Left cardiac atrium (tissue), 4 donors: ENCODE measurements around the gene LAYN. TPM values are rescaled to one million over a fixed set of nuclear protein-coding genes. Genes with fewer than 3 reads are reported as not detected.

ENCODE experiments used
- ATAC-seq, 2 donors: fragments of 200-7000 bp; cut with Tn5 transposase; one replicate each; pipeline ENCODE4 v1.9.1; 2020; ENCODE audit warnings: mild to moderate bottlenecking in 2 of 2, moderate library complexity in 2 of 2
- DNase-seq: peaks from one replicate; pipeline ENCODE4 v3.0.0-alpha.2; 2020
- intact Hi-C, 2 donors: fragments of 100-400 bp; cut with DNase I; formaldehyde crosslinking; loops; one replicate each; pipeline versions ENCODE4 v1.14.1 to v1.15.1; 2022 to 2023
- total RNA-seq, 2 donors: library from RNA; stranded (reverse); fragmentation: NEBNext Ultra II Directional; extraction: Animal tissue kit (Norgen Biotek cat#: 25700); gene quantifications; one replicate each; pipeline ENCODE4 v1.2.1, GENCODE V29; 2021
- donor health status: DM: no; HTN: yes; CAD: no.
- donor health status: DM: no; HTN: yes; CAD: no; lungs with severe emphysema.
- donor health status: DM: yes; HTN: yes; CAD: no.
- donor health status: Dilated cardiomyopathy.

LAYN gene
- total RNA-seq, 2 donors from 2014 or later = 3.5 to 5.8 TPM

- ATAC-seq = no peak
- intact Hi-C loops = no loop called here
- no peak for DNase-seq
These were observed 42.4 kb downstream of the LAYN start for GRCh38 chr11:111582881-111583280.

DNA sequence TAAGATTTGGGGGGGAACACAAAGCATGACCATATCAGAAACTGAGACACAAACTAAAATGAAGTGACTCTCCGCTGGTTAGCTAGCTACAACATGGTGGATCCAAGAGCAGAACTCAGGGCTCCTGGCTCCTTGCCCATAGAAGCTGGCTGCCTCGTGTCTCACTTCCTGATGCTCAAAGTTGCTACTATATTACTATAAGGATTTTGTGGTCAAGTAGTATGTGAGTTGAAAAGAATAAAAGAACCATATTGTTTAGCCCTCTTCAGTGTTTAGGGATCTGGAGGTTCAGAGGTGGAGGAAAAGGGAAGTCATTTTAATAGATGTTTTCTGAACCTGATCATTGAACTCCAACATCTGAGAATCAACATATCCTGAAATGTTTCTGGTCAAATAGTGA, 44.9 kb downstream of the LAYN start:
- DNase-seq (no peak), ATAC-seq (no peak)
- intact Hi-C loops = loop anchor here in 1 of 2 donors (5.0 kb wide), 1 partner anchor 257 kb away; no protein-coding TSS in a partner anchor

DNA sequence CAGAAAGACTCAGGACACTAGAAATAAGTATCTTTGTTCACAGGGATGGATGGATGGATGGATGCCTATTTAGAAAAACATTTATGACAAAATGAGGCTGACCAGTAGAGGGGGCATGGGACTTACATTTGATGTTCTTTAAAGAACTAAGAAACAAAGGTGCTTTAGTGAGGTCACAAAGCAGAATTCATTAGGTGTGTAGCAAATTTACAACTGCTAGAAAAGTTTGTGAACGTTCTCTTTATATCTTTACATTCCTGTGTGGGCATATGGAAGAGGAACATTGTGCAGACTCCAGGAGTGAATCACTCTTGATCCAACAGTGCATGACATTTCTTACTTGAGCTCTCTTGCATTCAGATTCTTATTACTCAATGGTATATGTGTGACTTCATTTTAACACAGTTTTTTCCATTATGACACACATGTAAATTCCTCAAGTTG, 45.9 kb downstream of the LAYN start:
- ATAC-seq = peak; percentile 37 to 44
- DNase-seq = no peak
- intact Hi-C loops = loop anchor here in 1 of 2 donors (5.0 kb wide), 1 partner anchor 256 kb away; no protein-coding TSS in a partner anchor

DNA sequence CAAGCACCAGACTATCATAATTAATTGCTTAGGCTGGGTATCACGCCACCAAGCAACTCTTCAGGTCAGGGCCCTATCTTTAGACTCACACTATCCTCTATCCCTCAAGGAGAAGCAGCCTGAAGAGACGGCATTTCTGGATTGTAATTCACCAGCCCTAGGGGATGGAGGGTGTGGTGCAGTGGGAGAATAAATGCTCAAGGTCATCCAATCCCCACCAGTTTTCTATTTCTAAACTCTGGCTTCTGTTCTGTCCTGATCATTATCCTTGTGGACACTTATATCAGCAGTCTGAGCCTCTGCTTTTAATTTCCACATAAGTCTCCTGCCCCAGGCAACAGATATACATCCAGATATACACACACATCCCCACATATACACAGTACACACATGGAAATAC, 48.6 kb downstream of the LAYN start:
- intact Hi-C loops = loop anchor here in 1 of 2 donors (5.0 kb wide), 1 partner anchor 253 kb away; no protein-coding TSS in a partner anchor
- no peak for ATAC-seq
- DNase-seq = no peak

DNA sequence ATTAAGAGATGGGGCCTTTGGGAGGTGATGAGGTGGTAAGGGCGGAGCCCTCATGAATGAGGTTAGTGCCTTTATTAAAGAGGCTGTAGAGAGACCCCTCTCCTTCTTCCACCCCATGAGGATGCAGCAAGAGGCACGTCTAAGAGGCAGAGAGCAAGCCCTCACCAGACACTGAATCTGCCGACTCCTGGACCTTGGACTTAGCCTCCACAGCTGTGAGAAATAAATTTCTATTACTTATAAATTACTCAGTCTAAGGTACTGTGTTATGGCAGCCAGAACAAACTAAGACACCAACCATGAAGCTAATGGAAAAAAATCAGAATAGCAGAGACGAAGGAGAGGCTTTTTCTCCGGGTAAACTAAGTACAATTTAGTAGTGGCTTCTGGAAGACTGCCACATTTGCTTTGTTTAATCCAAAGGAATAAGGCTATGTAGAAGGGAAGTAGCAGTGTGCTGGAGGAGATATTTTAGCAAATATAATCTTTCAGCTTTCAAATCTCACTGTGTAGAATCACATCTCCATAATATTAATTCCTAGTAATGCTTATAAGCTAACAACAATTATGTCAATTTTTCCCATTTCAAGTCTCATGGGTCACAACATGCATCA, 49.5 kb downstream of the LAYN start:
- intact Hi-C loops = loop anchor here (5.0 to 10.0 kb wide), 2 partner anchors 252 to 255 kb away; no protein-coding TSS in a partner anchor

GRCh38 chr11:111591187-111591960, 50.9 kb downstream of the LAYN start:
- intact Hi-C loops = loop anchor here in 1 of 2 donors (10.0 kb wide), 1 partner anchor 253 kb away; no protein-coding TSS in a partner anchor
- ATAC-seq = no peak

More for the DNA sequence above, 49.5 kb downstream of the LAYN start:
- no peak for DNase-seq
- ATAC-seq = no peak

GRCh38 chr11:111592491-111592890, 52.0 kb downstream of the LAYN start:
- intact Hi-C loops = loop anchor here in 1 of 2 donors (10.0 kb wide), 1 partner anchor 252 kb away; no protein-coding TSS in a partner anchor
- ATAC-seq (no peak), DNase-seq (no peak)

More at GRCh38 chr11:111591187-111591960, 50.9 kb downstream of the LAYN start:
- no peak for DNase-seq

DNA sequence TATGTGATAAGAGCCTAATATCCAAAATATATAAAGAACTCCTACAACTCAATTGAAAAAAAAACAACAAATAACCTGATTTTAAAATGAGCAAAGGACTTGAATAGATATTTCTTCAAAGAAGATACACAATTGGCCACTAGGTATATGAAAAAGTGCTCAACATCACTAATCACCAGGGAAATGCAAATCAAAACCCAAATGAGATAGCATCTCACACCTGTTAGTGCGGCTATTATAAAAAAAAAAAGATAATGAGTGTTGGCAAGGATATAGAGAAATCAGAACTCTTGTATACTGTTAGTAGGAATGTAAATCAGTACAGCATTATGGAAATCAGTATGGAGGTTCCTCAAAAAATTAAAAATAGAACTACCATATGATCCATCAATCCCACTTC, 55.8 kb downstream of the LAYN start:
- DNase-seq (no peak), ATAC-seq (no peak)
- intact Hi-C loops = loop anchor here in 1 of 2 donors (10.0 kb wide), 1 partner anchor 248 kb away; no protein-coding TSS in a partner anchor

DNA sequence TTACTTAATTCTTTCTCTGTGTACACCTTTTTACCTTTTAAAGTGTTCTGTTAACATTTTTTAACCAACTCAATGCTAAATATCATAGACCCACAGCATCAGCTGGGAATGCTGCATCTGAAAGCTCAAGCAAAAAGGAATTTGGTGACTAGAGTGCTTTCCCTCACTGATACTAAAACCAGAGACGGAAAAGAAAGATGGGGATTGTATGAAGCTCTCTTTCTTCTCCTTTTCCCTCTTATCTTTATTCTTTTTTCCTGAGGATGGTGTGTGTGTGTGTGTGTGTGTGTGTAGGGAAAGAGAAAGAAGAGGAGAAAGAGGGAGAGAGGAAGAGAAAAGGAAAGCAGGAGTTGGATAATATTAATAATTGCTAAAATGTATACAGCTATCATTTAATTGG, 57.6 kb downstream of the LAYN start:
- intact Hi-C loops = loop anchor here in 1 of 2 donors (10.0 kb wide), 1 partner anchor 247 kb away; no protein-coding TSS in a partner anchor
- DNase-seq = no peak
- no peak for ATAC-seq

- intact Hi-C loops = loop anchor here in 1 of 2 donors (10.0 kb wide), 1 partner anchor 246 kb away; no protein-coding TSS in a partner anchor
- no peak for ATAC-seq
- DNase-seq = no peak
These were observed 58.0 kb downstream of the LAYN start for GRCh38 chr11:111598559-111598958.

DNA sequence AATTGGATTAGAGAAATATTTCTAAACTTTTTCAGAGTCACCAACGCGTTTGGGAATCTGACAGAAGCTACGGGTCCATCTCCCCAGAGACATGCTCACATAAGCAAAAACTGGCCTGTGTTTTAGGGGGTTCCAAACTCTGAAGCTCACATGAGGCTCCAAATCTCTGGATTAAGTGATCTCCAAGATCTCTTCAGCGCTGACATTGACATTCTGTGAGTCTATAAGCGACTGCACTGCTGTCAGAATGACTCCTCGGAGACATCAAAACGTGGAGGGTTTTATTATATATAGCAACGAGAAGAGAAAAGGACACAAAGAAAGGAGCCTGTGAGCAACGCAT, 61.1 kb downstream of the LAYN start:
- DNase-seq (no peak), ATAC-seq (no peak)
- intact Hi-C loops = loop anchor here (5.0 kb wide), 2 partner anchors 176 to 241 kb away; no protein-coding TSS in a partner anchor

DNA sequence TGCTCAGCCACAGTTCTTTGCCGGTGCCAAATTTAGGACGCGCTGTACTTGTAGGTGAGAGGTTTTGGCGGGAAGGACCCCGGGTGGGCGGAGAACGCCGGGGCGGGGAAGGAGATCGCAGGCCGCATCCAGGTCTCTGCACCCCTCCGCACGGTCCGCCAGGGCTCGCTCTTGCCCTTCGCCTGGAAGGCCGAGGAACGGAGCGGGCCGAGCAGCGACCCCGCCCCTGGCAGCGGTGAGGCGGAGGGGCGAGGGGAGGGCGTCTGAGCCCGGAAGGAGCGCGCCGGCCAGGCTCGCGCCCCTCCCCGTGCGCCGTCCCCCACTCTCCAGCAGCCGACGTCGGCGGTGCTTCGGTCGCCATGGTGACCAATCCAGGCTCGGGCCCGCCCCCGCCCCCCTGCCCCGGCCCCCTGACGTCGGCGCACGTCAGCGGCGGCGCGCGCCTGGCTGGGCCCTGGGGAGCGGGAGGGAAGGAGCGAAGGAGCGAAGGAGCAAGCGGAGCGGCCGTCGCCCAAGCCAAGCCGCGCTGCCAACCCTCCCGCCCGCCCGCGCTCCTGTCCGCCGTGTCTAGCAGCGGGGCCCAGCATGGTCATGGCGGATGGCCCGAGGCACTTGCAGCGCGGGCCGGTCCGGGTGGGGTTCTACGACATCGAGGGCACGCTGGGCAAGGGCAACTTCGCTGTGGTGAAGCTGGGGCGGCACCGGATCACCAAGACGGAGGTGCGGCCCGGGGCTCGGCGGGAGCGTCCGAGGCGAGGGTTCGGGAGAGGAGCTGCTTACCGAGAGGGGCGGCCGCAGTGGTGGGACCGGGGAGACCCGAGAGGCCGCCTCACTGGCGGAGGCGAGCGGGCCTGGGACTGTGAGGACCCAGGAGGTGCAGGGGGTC, 61.7 kb downstream of the LAYN start, which contains the start of gene SIK2:
Gene SIK2 (plus strand): TSS at position 471 of the 886 bp plus-strand sequence. CDS start 115 bp downstream, at position 586.
- peak; percentile 97 for DNase-seq
- intact Hi-C loops = loop anchor here (1.0 to 5.0 kb wide), 3 partner anchors 175 to 240 kb away; no protein-coding TSS in a partner anchor
- ATAC-seq = peak; percentile 95 to 97

DNA sequence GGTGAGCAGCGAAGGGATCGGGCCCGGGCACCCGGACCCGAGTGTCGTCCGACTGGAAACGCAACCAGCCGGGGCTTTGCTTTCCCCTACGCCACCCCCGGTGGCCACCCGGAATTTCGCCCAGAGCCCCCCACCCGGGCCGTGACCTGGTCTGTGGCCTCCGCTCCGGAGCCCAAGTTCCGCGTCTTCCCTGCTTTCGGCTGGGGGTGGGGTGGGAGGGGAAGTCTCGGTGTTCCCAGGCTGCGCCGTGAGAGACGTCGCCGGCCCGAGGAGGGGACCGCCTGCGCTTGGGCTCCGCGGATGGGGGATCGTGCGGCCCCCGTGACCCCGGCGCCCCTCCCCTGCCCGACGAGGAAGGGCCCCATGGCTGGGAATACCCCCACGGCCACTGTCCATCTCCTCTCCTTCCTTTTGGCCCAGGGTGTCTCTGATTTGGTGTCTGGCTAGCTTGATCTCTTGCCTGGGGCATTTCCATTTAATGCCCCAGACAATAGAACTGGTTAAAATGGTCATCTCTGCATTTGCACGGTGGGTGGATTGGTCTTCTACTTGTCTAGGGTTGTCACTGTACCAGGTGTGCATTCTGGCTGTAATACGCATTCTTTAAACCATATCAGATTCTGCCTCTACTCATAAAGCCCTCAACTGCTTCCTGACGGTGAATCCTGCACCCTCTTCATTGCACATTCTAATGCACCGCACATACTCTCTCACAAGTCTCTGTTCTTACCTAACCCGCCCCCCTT, 62.5 kb downstream of the LAYN start:
- DNase-seq (peak; percentile 52), ATAC-seq (peak; percentile 25 to 44)
- intact Hi-C loops = loop anchor here (1.0 to 5.0 kb wide), 3 partner anchors 174 to 239 kb away; no protein-coding TSS in a partner anchor

DNA sequence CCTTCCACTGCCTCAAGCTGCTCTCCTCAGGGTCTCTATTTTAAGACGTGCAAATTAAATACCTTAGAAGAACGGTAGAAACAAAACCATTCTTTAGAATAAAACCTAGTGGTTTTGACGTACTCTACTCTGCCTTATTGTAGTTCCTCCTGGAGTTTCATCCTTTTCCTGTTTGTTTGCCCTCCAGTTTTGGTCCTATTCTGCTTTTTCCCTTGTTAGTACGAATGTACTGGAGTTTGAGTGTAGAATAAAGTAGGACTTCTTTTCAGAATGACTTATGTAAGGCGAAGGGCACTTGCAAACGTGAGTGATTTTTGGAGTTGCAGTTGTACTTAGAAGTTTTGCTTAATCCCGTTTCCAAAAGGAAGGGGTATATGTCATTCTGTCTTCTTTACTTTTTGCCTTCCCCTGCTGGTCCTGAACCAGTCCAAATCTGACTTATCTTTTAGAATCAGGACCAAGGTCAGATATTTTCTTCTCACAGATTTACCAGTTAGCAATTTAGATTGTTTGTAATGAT, 63.2 kb downstream of the LAYN start:
- no peak for ATAC-seq
- intact Hi-C loops = loop anchor here (5.0 kb wide), 2 partner anchors 174 to 239 kb away; no protein-coding TSS in a partner anchor

GRCh38 chr11:111604392-111605009, 64.0 kb downstream of the LAYN start:
- intact Hi-C loops = loop anchor here (5.0 kb wide), 2 partner anchors 173 to 238 kb away; no protein-coding TSS in a partner anchor
- DNase-seq (no peak), ATAC-seq (no peak)

More for the DNA sequence above, 63.2 kb downstream of the LAYN start:
- DNase-seq = no peak

- intact Hi-C loops = no loop called here
- DNase-seq (no peak), ATAC-seq (no peak)
These were observed 65.2 kb downstream of the LAYN start for GRCh38 chr11:111605681-111606080.

GRCh38 chr11:111606986-111607385, 66.5 kb downstream of the LAYN start:
- no peak for DNase-seq
- no peak for ATAC-seq
- intact Hi-C loops = no loop called here
